Metanephros (tissue), 2 donors: ENCODE data around the gene FARP1. TPM values are rescaled to one million over a fixed set of nuclear protein-coding genes. Genes with fewer than 3 reads are reported as not detected.

ENCODE experiments used
- small RNA-seq: library from RNA; depleted of rRNA; stranded (forward); fragments of <200 nt; gene quantifications from one replicate; pipeline ENCODE3, GENCODE V24; 2014; ENCODE audit warnings: low replicate concordance
- total RNA-seq: library from RNA; depleted of rRNA; stranded (reverse); fragments of >200 nt; gene quantifications from one replicate; pipeline ENCODE4 v1.2.3, GENCODE V29; 2014

The FARP1 gene, protein sequence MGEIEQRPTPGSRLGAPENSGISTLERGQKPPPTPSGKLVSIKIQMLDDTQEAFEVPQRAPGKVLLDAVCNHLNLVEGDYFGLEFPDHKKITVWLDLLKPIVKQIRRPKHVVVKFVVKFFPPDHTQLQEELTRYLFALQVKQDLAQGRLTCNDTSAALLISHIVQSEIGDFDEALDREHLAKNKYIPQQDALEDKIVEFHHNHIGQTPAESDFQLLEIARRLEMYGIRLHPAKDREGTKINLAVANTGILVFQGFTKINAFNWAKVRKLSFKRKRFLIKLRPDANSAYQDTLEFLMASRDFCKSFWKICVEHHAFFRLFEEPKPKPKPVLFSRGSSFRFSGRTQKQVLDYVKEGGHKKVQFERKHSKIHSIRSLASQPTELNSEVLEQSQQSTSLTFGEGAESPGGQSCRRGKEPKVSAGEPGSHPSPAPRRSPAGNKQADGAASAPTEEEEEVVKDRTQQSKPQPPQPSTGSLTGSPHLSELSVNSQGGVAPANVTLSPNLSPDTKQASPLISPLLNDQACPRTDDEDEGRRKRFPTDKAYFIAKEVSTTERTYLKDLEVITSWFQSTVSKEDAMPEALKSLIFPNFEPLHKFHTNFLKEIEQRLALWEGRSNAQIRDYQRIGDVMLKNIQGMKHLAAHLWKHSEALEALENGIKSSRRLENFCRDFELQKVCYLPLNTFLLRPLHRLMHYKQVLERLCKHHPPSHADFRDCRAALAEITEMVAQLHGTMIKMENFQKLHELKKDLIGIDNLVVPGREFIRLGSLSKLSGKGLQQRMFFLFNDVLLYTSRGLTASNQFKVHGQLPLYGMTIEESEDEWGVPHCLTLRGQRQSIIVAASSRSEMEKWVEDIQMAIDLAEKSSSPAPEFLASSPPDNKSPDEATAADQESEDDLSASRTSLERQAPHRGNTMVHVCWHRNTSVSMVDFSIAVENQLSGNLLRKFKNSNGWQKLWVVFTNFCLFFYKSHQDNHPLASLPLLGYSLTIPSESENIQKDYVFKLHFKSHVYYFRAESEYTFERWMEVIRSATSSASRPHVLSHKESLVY
- total RNA-seq = 168 TPM

DNA sequence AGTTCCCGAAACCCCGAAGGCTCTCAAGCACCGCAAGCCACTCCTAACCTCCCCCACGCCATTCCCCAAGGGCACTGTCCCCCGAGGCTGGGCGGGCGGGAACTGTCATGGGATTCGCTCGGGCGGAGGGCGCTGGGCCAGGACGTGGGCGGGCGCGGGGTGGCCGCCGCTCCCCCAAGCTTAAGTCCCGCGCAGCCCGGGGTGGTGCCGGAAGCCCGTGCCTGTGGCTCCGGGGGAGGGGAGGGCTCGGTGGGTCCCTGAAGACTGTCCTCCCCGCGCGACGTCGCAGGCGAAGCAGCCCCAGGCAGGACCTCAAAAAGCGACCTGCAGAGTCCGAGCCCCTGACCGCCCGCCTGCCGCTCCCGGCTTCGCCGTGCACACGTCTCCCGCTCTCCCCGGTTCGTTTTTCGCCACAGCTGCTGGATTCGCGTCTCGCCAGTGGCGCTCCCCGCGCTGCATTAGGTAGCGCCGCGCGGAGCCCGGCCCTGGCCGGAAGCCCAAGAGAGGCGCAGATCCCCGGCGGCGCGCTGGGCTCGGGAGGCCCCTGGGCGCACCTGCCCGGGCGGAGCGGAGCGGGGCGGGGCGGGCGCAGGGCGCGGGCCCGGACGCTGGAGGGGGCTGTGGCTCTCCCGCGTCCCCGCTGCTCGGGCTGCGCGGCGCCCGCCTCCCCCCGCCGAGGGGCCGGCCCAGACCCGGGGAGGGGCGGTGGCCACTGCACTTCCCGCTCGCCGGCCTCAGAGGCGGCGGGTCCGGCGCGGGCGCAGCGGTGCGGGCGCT is at the start of gene FARP1:
Gene FARP1 (plus strand): TSS at position 715 of the 777 bp plus-strand sequence. CDS start 70,149 bp downstream, outside the sequence.

DNA sequence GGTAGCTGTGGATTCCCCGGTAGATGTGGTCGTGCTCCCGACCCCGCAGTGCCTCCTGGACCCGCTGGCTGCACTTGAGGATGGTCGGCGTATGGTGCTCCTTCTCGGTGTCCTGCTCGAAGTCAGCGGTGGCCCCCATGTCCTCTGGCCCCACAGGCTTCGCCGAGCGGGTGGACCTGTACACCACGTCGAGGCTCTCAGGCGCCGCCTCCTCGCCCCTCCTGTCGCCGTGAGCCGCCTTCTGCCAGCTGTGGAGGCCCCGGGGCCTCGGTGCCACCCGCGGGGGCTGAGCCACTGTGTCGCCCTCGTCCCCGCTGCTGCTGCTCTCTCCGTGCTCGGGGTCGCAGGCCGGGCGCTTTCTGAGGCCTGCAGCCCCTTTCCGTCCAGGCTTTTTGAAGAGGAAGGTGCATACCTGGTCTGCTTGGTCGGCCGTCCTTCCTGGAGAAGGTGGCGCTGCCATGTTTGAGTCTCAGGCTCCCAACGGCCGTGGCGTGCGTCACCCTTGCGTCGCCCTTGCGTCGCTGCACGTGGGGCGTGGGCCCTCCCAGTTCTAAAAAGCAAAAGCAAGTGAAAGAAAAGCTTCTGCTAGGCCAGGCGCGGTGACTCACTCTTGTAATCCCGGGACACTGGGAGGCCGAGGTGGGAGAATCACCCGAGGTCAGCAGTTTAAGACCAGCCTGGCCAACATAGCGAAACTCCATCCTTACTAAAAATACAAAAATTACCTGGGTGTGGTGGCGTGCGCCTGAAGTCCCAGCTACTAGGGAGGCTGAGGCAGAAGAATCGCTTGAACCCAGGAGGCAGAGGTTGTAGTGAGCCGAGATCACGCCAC is 34.1 kb downstream of the FARP1 start, which contains the start of gene RNF113B:
Gene RNF113B (minus strand): TSS at position 493 of the 832 bp plus-strand sequence. CDS start 33 bp downstream, at position 460.

Small RNAs within 50 kb of the gene (small RNA-seq; reads per million reads assigned to genes)
- gene MIR3170 = 0.07 reads per million

Other genes with a start within 250 kb of the FARP1 start
- gene IPO5, start 189.4 kb upstream of the FARP1 start, total RNA-seq = 139 TPM
- gene RNF113B, start 34.2 kb downstream of the FARP1 start, total RNA-seq = not detected